ENCODE results near the gene SNCA. TPM values are rescaled to one million over a fixed set of nuclear protein-coding genes. Genes with fewer than 3 reads are reported as not detected.

SNCA gene
- total RNA-seq, 5 donors from 2014 or later (not counting 1 experiment from before 2014, with no cell fraction given): 0.25 to 0.90 (median 0.62) TPM; not detected in 1

- ChIA-PET POLR2A (no interaction called here), CTCF (no interaction called here)
- H3K4me3 ChIP-seq (ENCODE audit: control insufficient read depth in 1 of 2, extremely low read depth in 1 of 2, low read length in 1 of 2): no peak overlapping the region
- WGBS (ENCODE audit: insufficient coverage): no CpG with 5 or more reads among the region's 5 CpGs
- Mint-ChIP-seq H3K4me3 (no peak overlapping the region), H3K27me3 (peaks cover 1 to 7% of the 10 kb centered on the region in 2 donors), H3K27ac (no peak overlapping the region), H3K36me3 (no peaks in the 10 kb centered on the region), H3K9me3 (no peaks in the 10 kb centered on the region), H3K4me1 (no peaks in the 10 kb centered on the region)
- no peaks in the 10 kb centered on the region for H3K36me3 ChIP-seq (ENCODE audit: control insufficient read depth in 2 of 2, extremely low read depth in 1 of 2, insufficient read depth in 1 of 2, low read length in 1 of 2)
- H3K9me3 ChIP-seq: no peaks in the 10 kb centered on the region
- ATAC-seq (replicated peaks in 1 of 4): no peak
- no peak for DNase-seq
- H3K27me3 ChIP-seq (replicated peaks in 1 of 2; ENCODE audit: control insufficient read depth in 2 of 2, extremely low read depth in 1 of 2, insufficient read depth in 2 of 2, low read length in 1 of 2): no peaks in the 10 kb centered on the region
- H3K4me1 ChIP-seq (ENCODE audit: control insufficient read depth in 1 of 2, extremely low read depth in 1 of 2, insufficient read depth in 2 of 2, low read length in 2 of 2): no peaks in the 10 kb centered on the region
- H3K27ac ChIP-seq (ENCODE audit: low read length): no peak overlapping the region
These were observed 111.7 kb downstream of the SNCA start for GRCh38 chr4:89725268-89725667.

- H3K27me3 Mint-ChIP-seq: peaks cover 1 to 7% of the 10 kb centered on the region in 2 donors
- Histone ChIP-seq H3K4me3 (ENCODE audit: control insufficient read depth in 1 of 2, extremely low read depth in 1 of 2, low read length in 1 of 2) (no peak overlapping the region), H3K9me3 (no peaks in the 10 kb centered on the region), H3K36me3 (ENCODE audit: control insufficient read depth in 2 of 2, extremely low read depth in 1 of 2, insufficient read depth in 1 of 2, low read length in 1 of 2) (no peaks in the 10 kb centered on the region), H3K27me3 (replicated peaks in 1 of 2; ENCODE audit: control insufficient read depth in 2 of 2, extremely low read depth in 1 of 2, insufficient read depth in 2 of 2, low read length in 1 of 2) (no peaks in the 10 kb centered on the region), H3K4me1 (ENCODE audit: control insufficient read depth in 1 of 2, extremely low read depth in 1 of 2, insufficient read depth in 2 of 2, low read length in 2 of 2) (no peaks in the 10 kb centered on the region), H3K27ac (ENCODE audit: low read length) (no peak overlapping the region)
- H3K36me3 Mint-ChIP-seq: no peaks in the 10 kb centered on the region
- no peak for DNase-seq
- WGBS (ENCODE audit: insufficient coverage): no CpG with 5 or more reads among the region's 2 CpGs
- H3K9me3 Mint-ChIP-seq: no peaks in the 10 kb centered on the region
- no peaks in the 10 kb centered on the region for H3K4me1 Mint-ChIP-seq
- H3K4me3 Mint-ChIP-seq: no peak overlapping the region
- ChIA-PET CTCF (no interaction called here), POLR2A (no interaction called here)
- H3K27ac Mint-ChIP-seq: no peak overlapping the region
- no peak for ATAC-seq (replicated peaks in 1 of 4)
These were observed 112.2 kb downstream of the SNCA start for GRCh38 chr4:89724716-89725115.

- peaks cover 1 to 4% of the 10 kb centered on the region in 2 donors for H3K27me3 Mint-ChIP-seq
- POLR2A ChIA-PET: no interaction called here
These were observed 113.9 kb downstream of the SNCA start for GRCh38 chr4:89723096-89723495.

DNA sequence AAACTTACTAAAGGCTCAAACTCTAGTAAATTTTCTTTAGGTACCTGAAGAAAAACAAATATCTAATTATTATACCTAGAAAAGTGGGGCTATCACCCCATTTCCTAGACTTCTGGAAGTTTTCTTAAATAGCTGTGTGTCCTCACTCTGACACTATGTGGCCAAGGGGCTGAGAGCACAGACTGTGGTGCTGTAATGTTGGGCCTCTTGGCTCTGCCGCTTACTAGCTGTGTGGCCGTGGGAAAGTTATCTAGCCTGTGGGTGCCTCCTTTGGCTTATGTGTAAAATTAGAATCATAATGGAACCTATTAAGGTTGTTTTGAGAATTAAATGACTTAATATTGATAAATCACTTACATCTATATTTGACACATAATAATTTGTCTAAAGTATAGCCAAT lies 114.4 kb downstream of the SNCA start:
- H3K9me3 ChIP-seq: no peaks in the 10 kb centered on the region
- Mint-ChIP-seq H3K27ac (no peak overlapping the region), H3K9me3 (no peaks in the 10 kb centered on the region), H3K27me3 (peaks cover 1 to 4% of the 10 kb centered on the region in 2 donors), H3K4me1 (no peaks in the 10 kb centered on the region), H3K36me3 (no peaks in the 10 kb centered on the region), H3K4me3 (no peak overlapping the region)
- DNase-seq (no peak), ATAC-seq (replicated peaks in 1 of 4) (no peak)
- no CpG with 5 or more reads among the region's 2 CpGs for WGBS (ENCODE audit: insufficient coverage)
- H3K27ac ChIP-seq (ENCODE audit: low read length): no peak overlapping the region
- H3K4me1 ChIP-seq (ENCODE audit: control insufficient read depth in 1 of 2, extremely low read depth in 1 of 2, insufficient read depth in 2 of 2, low read length in 2 of 2): no peaks in the 10 kb centered on the region
- CTCF ChIA-PET: interaction anchor here in 1 of 2 donors (0.7 kb wide), 1 partner anchor 496 kb away, joined by 3 read pairs; no protein-coding TSS in a partner anchor
- POLR2A ChIA-PET: no interaction called here
- no peak overlapping the region for H3K4me3 ChIP-seq (ENCODE audit: control insufficient read depth in 1 of 2, extremely low read depth in 1 of 2, low read length in 1 of 2)
- H3K27me3 ChIP-seq (replicated peaks in 1 of 2; ENCODE audit: control insufficient read depth in 2 of 2, extremely low read depth in 1 of 2, insufficient read depth in 2 of 2, low read length in 1 of 2): no peaks in the 10 kb centered on the region
- no peaks in the 10 kb centered on the region for H3K36me3 ChIP-seq (ENCODE audit: control insufficient read depth in 2 of 2, extremely low read depth in 1 of 2, insufficient read depth in 1 of 2, low read length in 1 of 2)

More at GRCh38 chr4:89723096-89723495, 113.9 kb downstream of the SNCA start:
- CTCF ChIA-PET: interaction anchor here in 1 of 2 donors (0.7 kb wide), 1 partner anchor 497 kb away, joined by 3 read pairs; no protein-coding TSS in a partner anchor
- Histone ChIP-seq H3K27ac (ENCODE audit: low read length) (no peak overlapping the region), H3K27me3 (replicated peaks in 1 of 2; ENCODE audit: control insufficient read depth in 2 of 2, extremely low read depth in 1 of 2, insufficient read depth in 2 of 2, low read length in 1 of 2) (no peaks in the 10 kb centered on the region), H3K4me1 (ENCODE audit: control insufficient read depth in 1 of 2, extremely low read depth in 1 of 2, insufficient read depth in 2 of 2, low read length in 2 of 2) (no peaks in the 10 kb centered on the region), H3K4me3 (ENCODE audit: control insufficient read depth in 1 of 2, extremely low read depth in 1 of 2, low read length in 1 of 2) (no peak overlapping the region), H3K9me3 (no peaks in the 10 kb centered on the region), H3K36me3 (ENCODE audit: control insufficient read depth in 2 of 2, extremely low read depth in 1 of 2, insufficient read depth in 1 of 2, low read length in 1 of 2) (no peaks in the 10 kb centered on the region)
- ATAC-seq (replicated peaks in 1 of 4): no peak
- H3K9me3 Mint-ChIP-seq: no peaks in the 10 kb centered on the region
- no peak overlapping the region for H3K4me3 Mint-ChIP-seq
- H3K4me1 Mint-ChIP-seq: no peaks in the 10 kb centered on the region
- no peak overlapping the region for H3K27ac Mint-ChIP-seq
- no CpG with 5 or more reads among the region's 5 CpGs for WGBS (ENCODE audit: insufficient coverage)
- DNase-seq: no peak
- H3K36me3 Mint-ChIP-seq: no peaks in the 10 kb centered on the region

DNA sequence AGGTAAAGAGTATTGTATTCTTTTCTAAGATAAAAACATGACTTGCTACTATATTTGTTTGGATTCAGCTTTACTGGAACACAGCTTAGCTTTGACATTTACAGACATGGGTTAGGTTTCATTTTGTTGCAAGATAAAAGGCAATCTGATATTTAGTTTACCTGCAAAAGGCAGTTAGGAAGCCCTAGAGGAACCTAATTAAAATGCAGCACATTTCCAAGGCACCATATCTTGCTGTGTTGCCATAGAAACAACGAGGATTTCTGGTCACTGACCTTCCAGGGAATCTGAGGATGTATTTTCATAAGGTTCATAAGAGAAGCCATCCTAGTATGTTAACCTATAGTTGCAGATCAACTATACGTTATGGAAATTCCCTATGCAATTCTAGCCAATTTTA lies 116.0 kb downstream of the SNCA start:
- no peaks in the 10 kb centered on the region for H3K4me1 ChIP-seq (ENCODE audit: control insufficient read depth in 1 of 2, extremely low read depth in 1 of 2, insufficient read depth in 2 of 2, low read length in 2 of 2)
- H3K4me3 Mint-ChIP-seq: no peak overlapping the region
- WGBS (ENCODE audit: insufficient coverage): no CpG with 5 or more reads among the region's 2 CpGs
- ChIA-PET POLR2A (no interaction called here), CTCF (no interaction called here)
- H3K27ac Mint-ChIP-seq: no peak overlapping the region
- DNase-seq (no peak), ATAC-seq (replicated peaks in 1 of 4) (no peak)
- no peaks in the 10 kb centered on the region for H3K4me1 Mint-ChIP-seq
- H3K9me3 ChIP-seq: no peaks in the 10 kb centered on the region
- H3K27me3 ChIP-seq (replicated peaks in 1 of 2; ENCODE audit: control insufficient read depth in 2 of 2, extremely low read depth in 1 of 2, insufficient read depth in 2 of 2, low read length in 1 of 2): no peaks in the 10 kb centered on the region
- H3K36me3 Mint-ChIP-seq: no peaks in the 10 kb centered on the region
- H3K9me3 Mint-ChIP-seq: no peaks in the 10 kb centered on the region
- no peak overlapping the region for H3K4me3 ChIP-seq (ENCODE audit: control insufficient read depth in 1 of 2, extremely low read depth in 1 of 2, low read length in 1 of 2)
- no peak overlapping the region for H3K27ac ChIP-seq (ENCODE audit: low read length)
- peaks cover 1 to 4% of the 10 kb centered on the region in 2 donors for H3K27me3 Mint-ChIP-seq
- H3K36me3 ChIP-seq (ENCODE audit: control insufficient read depth in 2 of 2, extremely low read depth in 1 of 2, insufficient read depth in 1 of 2, low read length in 1 of 2): no peaks in the 10 kb centered on the region

DNA sequence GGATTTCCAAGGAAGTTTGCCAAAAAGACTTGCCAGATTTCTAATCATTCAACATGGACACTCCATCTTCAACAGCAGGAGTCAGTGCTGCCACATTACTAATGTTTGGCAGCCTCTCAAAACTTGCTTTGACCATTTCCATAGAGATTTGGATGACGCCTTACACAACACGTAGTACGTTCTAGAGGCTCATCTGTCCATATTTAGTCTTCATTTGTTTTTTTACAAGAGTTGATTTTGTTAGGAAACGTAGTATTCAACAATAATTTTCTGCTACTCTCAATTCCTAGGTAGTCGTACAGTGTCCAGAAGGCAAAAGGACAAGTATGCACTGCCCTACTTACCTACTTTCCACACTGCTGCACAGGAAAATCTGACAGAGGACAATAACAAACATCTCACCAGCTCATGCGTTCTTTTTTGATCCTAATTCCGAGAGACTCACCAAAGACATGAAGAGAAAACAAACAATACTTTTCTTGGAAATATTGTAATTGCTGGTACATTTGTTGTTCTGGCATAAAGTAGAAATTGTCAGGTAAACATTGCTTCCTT lies 117.3 kb downstream of the SNCA start:
- WGBS (ENCODE audit: insufficient coverage): no CpG with 5 or more reads among the region's 7 CpGs
- no peaks in the 10 kb centered on the region for H3K27me3 ChIP-seq (replicated peaks in 1 of 2; ENCODE audit: control insufficient read depth in 2 of 2, extremely low read depth in 1 of 2, insufficient read depth in 2 of 2, low read length in 1 of 2)
- Mint-ChIP-seq H3K36me3 (no peaks in the 10 kb centered on the region), H3K4me1 (no peaks in the 10 kb centered on the region), H3K9me3 (no peaks in the 10 kb centered on the region), H3K27ac (no peak overlapping the region), H3K4me3 (no peak overlapping the region), H3K27me3 (peaks cover 0 to 4% of the 10 kb centered on the region in 2 donors)
- no peak overlapping the region for H3K27ac ChIP-seq (ENCODE audit: low read length)
- H3K36me3 ChIP-seq (ENCODE audit: control insufficient read depth in 2 of 2, extremely low read depth in 1 of 2, insufficient read depth in 1 of 2, low read length in 1 of 2): no peaks in the 10 kb centered on the region
- no peak for DNase-seq
- ATAC-seq (replicated peaks in 1 of 4): no peak
- no peaks in the 10 kb centered on the region for H3K4me1 ChIP-seq (ENCODE audit: control insufficient read depth in 1 of 2, extremely low read depth in 1 of 2, insufficient read depth in 2 of 2, low read length in 2 of 2)
- no peaks in the 10 kb centered on the region for H3K9me3 ChIP-seq
- no peak overlapping the region for H3K4me3 ChIP-seq (ENCODE audit: control insufficient read depth in 1 of 2, extremely low read depth in 1 of 2, low read length in 1 of 2)
- POLR2A ChIA-PET: no interaction called here
- CTCF ChIA-PET: no interaction called here

DNA sequence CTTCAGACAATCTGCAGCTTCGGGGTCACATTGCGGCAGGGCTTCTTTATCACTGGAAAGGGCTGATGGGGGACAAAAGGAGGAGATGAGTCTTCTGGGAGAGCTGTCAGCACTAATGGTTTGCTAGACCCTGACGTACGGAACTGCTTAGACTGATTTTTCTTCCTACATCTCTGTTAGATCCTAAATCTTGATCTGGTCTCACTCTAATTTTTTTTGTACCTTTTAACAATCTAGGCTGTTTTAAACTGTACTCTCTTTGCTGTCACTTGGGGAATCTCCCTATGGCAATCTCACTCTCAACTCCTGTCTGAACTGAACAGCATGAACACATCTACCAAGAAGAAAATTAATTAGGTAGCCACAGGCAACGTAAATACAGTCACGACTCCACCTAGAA lies 120.1 kb downstream of the SNCA start:
- Histone ChIP-seq H3K4me3 (ENCODE audit: control insufficient read depth in 1 of 2, extremely low read depth in 1 of 2, low read length in 1 of 2) (no peak overlapping the region), H3K4me1 (ENCODE audit: control insufficient read depth in 1 of 2, extremely low read depth in 1 of 2, insufficient read depth in 2 of 2, low read length in 2 of 2) (no peaks in the 10 kb centered on the region), H3K9me3 (no peaks in the 10 kb centered on the region), H3K27ac (ENCODE audit: low read length) (no peak overlapping the region), H3K36me3 (ENCODE audit: control insufficient read depth in 2 of 2, extremely low read depth in 1 of 2, insufficient read depth in 1 of 2, low read length in 1 of 2) (no peaks in the 10 kb centered on the region), H3K27me3 (replicated peaks in 1 of 2; ENCODE audit: control insufficient read depth in 2 of 2, extremely low read depth in 1 of 2, insufficient read depth in 2 of 2, low read length in 1 of 2) (no peaks in the 10 kb centered on the region)
- no peaks in the 10 kb centered on the region for H3K36me3 Mint-ChIP-seq
- 97% methylated on average over 4 of the region's 6 CpGs for WGBS (ENCODE audit: insufficient coverage)
- ATAC-seq (replicated peaks in 1 of 4): no peak
- no peak overlapping the region for H3K27ac Mint-ChIP-seq
- CTCF ChIA-PET: no interaction called here
- H3K27me3 Mint-ChIP-seq: no peaks in the 10 kb centered on the region
- H3K9me3 Mint-ChIP-seq: no peaks in the 10 kb centered on the region
- no peak overlapping the region for H3K4me3 Mint-ChIP-seq
- H3K4me1 Mint-ChIP-seq: no peaks in the 10 kb centered on the region
- POLR2A ChIA-PET: no interaction called here
- no peak for DNase-seq
